ENCODE data around the gene UCP1.

- TF ChIP-seq POLR2A (IDR thresholded peaks at IDR 0.05) (no peak), CTCF (IDR thresholded peaks at IDR 0.05) (no peak)
These were observed 10.8 kb downstream of the UCP1 start for GRCh38 chr4:140557831-140558435.
